Gastroesophageal sphincter (tissue), 3 donors: ENCODE measurements around the gene CISH.

ENCODE experiments used
- CTCF ChIP-seq, 4 experiments: fragments of 200-600 bp in 2 of 4; fragments of 450-650 bp in 2 of 4; sonication (generic) in 1 of 4; IDR thresholded peaks; one replicate each; pipeline ENCODE4 v1.5.1; 2017 to 2019; ENCODE audit warnings: antibody characterized with exemption in 4 of 4, mild to moderate bottlenecking in 2 of 4, moderate library complexity in 2 of 4
- POLR2A ChIP-seq, 2 donors: fragments of 450-650 bp; IDR thresholded peaks; one replicate each; pipeline ENCODE4 v1.6.1; 2017; ENCODE audit warnings: antibody characterized with exemption in 2 of 2, mild to moderate bottlenecking in 2 of 2, moderate library complexity in 1 of 2

- TF ChIP-seq CTCF (IDR thresholded peaks at IDR 0.05), result no peak
- no peak for TF ChIP-seq POLR2A (IDR thresholded peaks at IDR 0.05)
Observed at GRCh38 chr3:50604628-50605588, 6.7 kb downstream of the CISH start.
